ENCODE data around the gene CACNA1S. TPM values are rescaled to one million over a fixed set of nuclear protein-coding genes. Genes with fewer than 3 reads are reported as not detected.

The CACNA1S gene
- total and polyA plus RNA-seq, 2 of the 4 experiments (the other 2 are of a cell fraction): not detected

- dilution Hi-C loops (cut with HindIII; ENCODE audit: low sequenced_read_pairs, unreplicated experiment) (no loop called here), in situ Hi-C loops (cut with MboI; ENCODE audit: low sequenced_read_pairs) (no loop called here), intact Hi-C loops (cut with micrococcal nuclease) (no loop called here)
- H2BK5ac ChIP-seq (ENCODE audit: low read depth, low read length, poor library complexity, severe bottlenecking): no peak overlapping the region
- H3K27me3 ChIP-seq (ENCODE audit: control insufficient read depth, insufficient read depth, low read length): peaks cover 12% of the 10 kb centered on the region; the same call in 1 of the 2 replicates
- H2BK20ac ChIP-seq (ENCODE audit: low read depth, low read length): no peak overlapping the region
- H3K56ac ChIP-seq (ENCODE audit: extremely low read depth, insufficient read depth, low read length): no peak overlapping the region
- H3K4ac ChIP-seq (ENCODE audit: low read depth, low read length): no peak overlapping the region
- no peak overlapping the region for H2AK5ac ChIP-seq (ENCODE audit: low read depth, low read length)
- no peaks in the 10 kb centered on the region for H3K36me3 ChIP-seq (ENCODE audit: control insufficient read depth, insufficient read depth, low read length)
- 40% methylated on average over 1 of the region's 4 CpGs; no CpG with 5 or more reads in 1 of the 2 experiments for WGBS, 2 experiments (ENCODE audit: extremely low coverage in 2 of 2, insufficient read length in 1 of 2)
- no peak for DNase-seq
- H4K8ac ChIP-seq (ENCODE audit: low read depth in 2 of 2, low read length in 2 of 2): no peak overlapping the region
- no peak overlapping the region for H2BK120ac ChIP-seq (ENCODE audit: low read depth, low read length)
- H3K4me1 ChIP-seq (ENCODE audit: control insufficient read depth, insufficient read depth, low read length): no peaks in the 10 kb centered on the region
- no peak overlapping the region for H3K23ac ChIP-seq (ENCODE audit: low read depth, low read length)
- H3K27ac ChIP-seq (ENCODE audit: insufficient read depth, low read length): no peak overlapping the region
- ChIA-PET POLR2A (ENCODE audit: unreplicated experiment) (no interaction called here), CTCF (no interaction called here)
- H2AFZ ChIP-seq (replicated peaks; ENCODE audit: low read length, poor library complexity): no peak overlapping the region
- ATAC-seq (ENCODE audit: low read depth): no peak
- TF ChIP-seq SMC3 (IDR thresholded peaks at IDR 0.05; ENCODE audit: low read depth, low read length): no peak
- H2BK15ac ChIP-seq (ENCODE audit: low read depth, low read length): no peak overlapping the region
- no peak overlapping the region for H4K5ac ChIP-seq (ENCODE audit: low read depth, low read length)
- no peak overlapping the region for H2AK9ac ChIP-seq (replicated peaks; ENCODE audit: low read depth, low read length, poor library complexity)
- no peak overlapping the region for H3K14ac ChIP-seq (replicated peaks; ENCODE audit: low read depth, low read length)
- no peak overlapping the region for H3K4me3 ChIP-seq (ENCODE audit: insufficient read depth, low read depth, low read length)
- no TSS peak for BruUV-seq (replicated peaks)
- H3K4me2 ChIP-seq (ENCODE audit: low read depth, low read length): no peak overlapping the region
- no peaks in the 10 kb centered on the region; the same call in 1 of the 2 replicates for H4K20me1 ChIP-seq (ENCODE audit: insufficient read depth, low read length)
- no peaks in the 10 kb centered on the region for H3K79me1 ChIP-seq (ENCODE audit: low read depth in 1 of 2, low read length in 2 of 2)
- no peak overlapping the region for H3K18ac ChIP-seq (ENCODE audit: low read depth, low read length)
- no peaks in the 10 kb centered on the region for H3K9me1 ChIP-seq (ENCODE audit: insufficient read depth, low read length)
- no peaks in the 10 kb centered on the region for H3K9me3 ChIP-seq (ENCODE audit: control insufficient read depth, insufficient read depth, low read length)
- no peak overlapping the region for H4K91ac ChIP-seq (ENCODE audit: insufficient read depth, low read depth, low read length)
- no peak overlapping the region for H3K9ac ChIP-seq (ENCODE audit: low read depth, low read length)
Measured at GRCh38 chr1:200992382-200993048, 119.7 kb downstream of the CACNA1S start.

All from IMR-90 (cell line).